HL-60 (cell line): ENCODE results near the gene PPP1R14C.

ENCODE experiments used
- POLR2AphosphoS5 ChIP-seq: IDR thresholded peaks from 2 replicates; pipeline ENCODE4 v1.6.1; 2012; ENCODE audit warnings: low read depth
- TF ChIP-seq, protein P1 (sequence below): IDR thresholded peaks from one replicate; pipeline ENCODE4 v1.5.1; 2011; ENCODE audit warnings: low read length, control low read depth, inconsistent platforms; ENCODE audit not compliant: insufficient read depth
- TF ChIP-seq, protein P2 (sequence below): IDR thresholded peaks from 2 replicates; pipeline ENCODE4 v1.6.1; 2012; ENCODE audit warnings: low read depth; ENCODE audit not compliant: insufficient replicate concordance

DNA sequence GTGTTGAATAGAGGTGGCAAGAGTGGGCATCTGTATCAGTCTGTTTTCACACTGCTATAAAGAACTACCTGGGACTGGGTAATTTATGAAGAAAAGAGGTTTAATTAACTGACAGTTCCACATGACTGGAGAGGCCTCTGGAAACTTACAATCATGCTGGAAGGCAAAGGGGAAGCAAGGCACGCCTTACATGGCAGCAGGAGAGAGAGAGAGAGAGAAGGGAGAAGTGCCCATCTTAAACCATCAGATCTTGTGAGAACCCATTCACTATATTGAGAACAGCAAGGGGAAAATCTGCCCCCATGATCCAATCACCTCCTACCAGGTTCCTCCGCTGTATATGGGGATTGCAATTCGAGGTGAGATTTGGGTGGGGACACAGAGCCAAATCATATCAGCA lies 18.6 kb upstream of the PPP1R14C start:
- TF ChIP-seq, protein P1, sequence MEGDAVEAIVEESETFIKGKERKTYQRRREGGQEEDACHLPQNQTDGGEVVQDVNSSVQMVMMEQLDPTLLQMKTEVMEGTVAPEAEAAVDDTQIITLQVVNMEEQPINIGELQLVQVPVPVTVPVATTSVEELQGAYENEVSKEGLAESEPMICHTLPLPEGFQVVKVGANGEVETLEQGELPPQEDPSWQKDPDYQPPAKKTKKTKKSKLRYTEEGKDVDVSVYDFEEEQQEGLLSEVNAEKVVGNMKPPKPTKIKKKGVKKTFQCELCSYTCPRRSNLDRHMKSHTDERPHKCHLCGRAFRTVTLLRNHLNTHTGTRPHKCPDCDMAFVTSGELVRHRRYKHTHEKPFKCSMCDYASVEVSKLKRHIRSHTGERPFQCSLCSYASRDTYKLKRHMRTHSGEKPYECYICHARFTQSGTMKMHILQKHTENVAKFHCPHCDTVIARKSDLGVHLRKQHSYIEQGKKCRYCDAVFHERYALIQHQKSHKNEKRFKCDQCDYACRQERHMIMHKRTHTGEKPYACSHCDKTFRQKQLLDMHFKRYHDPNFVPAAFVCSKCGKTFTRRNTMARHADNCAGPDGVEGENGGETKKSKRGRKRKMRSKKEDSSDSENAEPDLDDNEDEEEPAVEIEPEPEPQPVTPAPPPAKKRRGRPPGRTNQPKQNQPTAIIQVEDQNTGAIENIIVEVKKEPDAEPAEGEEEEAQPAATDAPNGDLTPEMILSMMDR, result no peak
- no peak for TF ChIP-seq POLR2AphosphoS5
- TF ChIP-seq, protein P2, sequence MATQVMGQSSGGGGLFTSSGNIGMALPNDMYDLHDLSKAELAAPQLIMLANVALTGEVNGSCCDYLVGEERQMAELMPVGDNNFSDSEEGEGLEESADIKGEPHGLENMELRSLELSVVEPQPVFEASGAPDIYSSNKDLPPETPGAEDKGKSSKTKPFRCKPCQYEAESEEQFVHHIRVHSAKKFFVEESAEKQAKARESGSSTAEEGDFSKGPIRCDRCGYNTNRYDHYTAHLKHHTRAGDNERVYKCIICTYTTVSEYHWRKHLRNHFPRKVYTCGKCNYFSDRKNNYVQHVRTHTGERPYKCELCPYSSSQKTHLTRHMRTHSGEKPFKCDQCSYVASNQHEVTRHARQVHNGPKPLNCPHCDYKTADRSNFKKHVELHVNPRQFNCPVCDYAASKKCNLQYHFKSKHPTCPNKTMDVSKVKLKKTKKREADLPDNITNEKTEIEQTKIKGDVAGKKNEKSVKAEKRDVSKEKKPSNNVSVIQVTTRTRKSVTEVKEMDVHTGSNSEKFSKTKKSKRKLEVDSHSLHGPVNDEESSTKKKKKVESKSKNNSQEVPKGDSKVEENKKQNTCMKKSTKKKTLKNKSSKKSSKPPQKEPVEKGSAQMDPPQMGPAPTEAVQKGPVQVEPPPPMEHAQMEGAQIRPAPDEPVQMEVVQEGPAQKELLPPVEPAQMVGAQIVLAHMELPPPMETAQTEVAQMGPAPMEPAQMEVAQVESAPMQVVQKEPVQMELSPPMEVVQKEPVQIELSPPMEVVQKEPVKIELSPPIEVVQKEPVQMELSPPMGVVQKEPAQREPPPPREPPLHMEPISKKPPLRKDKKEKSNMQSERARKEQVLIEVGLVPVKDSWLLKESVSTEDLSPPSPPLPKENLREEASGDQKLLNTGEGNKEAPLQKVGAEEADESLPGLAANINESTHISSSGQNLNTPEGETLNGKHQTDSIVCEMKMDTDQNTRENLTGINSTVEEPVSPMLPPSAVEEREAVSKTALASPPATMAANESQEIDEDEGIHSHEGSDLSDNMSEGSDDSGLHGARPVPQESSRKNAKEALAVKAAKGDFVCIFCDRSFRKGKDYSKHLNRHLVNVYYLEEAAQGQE, result no peak
